ENCODE data around the gene LRP6.

LRP6 gene

GRCh38 chr12:12200363-12200762 lies 66.5 kb downstream of the LRP6 start:
- TF ChIP-seq, protein P1, sequence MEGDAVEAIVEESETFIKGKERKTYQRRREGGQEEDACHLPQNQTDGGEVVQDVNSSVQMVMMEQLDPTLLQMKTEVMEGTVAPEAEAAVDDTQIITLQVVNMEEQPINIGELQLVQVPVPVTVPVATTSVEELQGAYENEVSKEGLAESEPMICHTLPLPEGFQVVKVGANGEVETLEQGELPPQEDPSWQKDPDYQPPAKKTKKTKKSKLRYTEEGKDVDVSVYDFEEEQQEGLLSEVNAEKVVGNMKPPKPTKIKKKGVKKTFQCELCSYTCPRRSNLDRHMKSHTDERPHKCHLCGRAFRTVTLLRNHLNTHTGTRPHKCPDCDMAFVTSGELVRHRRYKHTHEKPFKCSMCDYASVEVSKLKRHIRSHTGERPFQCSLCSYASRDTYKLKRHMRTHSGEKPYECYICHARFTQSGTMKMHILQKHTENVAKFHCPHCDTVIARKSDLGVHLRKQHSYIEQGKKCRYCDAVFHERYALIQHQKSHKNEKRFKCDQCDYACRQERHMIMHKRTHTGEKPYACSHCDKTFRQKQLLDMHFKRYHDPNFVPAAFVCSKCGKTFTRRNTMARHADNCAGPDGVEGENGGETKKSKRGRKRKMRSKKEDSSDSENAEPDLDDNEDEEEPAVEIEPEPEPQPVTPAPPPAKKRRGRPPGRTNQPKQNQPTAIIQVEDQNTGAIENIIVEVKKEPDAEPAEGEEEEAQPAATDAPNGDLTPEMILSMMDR (IDR thresholded peaks at IDR 0.05; ENCODE audit: low read depth, low read length, poor library complexity, severe bottlenecking): no peak
- TF ChIP-seq EZH2phosphoT487 (IDR thresholded peaks at IDR 0.05; ENCODE audit: borderline replicate concordance, low read length): no peak
- H3K27me3 ChIP-seq (ENCODE audit: control insufficient read depth, low read length): no peaks in the 10 kb centered on the region
- H3F3A ChIP-seq (ENCODE audit: control insufficient read depth, insufficient read depth): no peaks in the 10 kb centered on the region
- H3K9me2 ChIP-seq (replicated peaks; ENCODE audit: control insufficient read depth, low read length): no peaks in the 10 kb centered on the region
- no peak overlapping the region for H3K4me3 ChIP-seq (ENCODE audit: low read length)
- H3K79me2 ChIP-seq (ENCODE audit: control insufficient read depth, low read length): peaks cover 2% of the 10 kb centered on the region; the same call in 1 of the 2 replicates
- H3K4me1 ChIP-seq (ENCODE audit: control insufficient read depth, low read length): no peaks in the 10 kb centered on the region
- H3K27ac ChIP-seq (ENCODE audit: low read depth, low read length): no peak overlapping the region
- H3K9me3 ChIP-seq (ENCODE audit: control insufficient read depth, insufficient read depth, low read length): peaks cover 3% of the 10 kb centered on the region; the same call in 1 of the 2 replicates
- H3K36me3 ChIP-seq (ENCODE audit: control insufficient read depth, low read length): peaks cover 23% of the 10 kb centered on the region
- no peak overlapping the region for H3K4me2 ChIP-seq (ENCODE audit: low read length)
- H4K20me1 ChIP-seq (ENCODE audit: control insufficient read depth, insufficient read depth, low read depth, low read length): no peaks in the 10 kb centered on the region

- Histone ChIP-seq H3K27ac (ENCODE audit: low read depth, low read length) (no peak overlapping the region), H3K9me3 (ENCODE audit: control insufficient read depth, insufficient read depth, low read length) (peaks cover 3% of the 10 kb centered on the region; the same call in 1 of the 2 replicates), H3K27me3 (ENCODE audit: control insufficient read depth, low read length) (no peaks in the 10 kb centered on the region), H3K4me3 (ENCODE audit: low read length) (no peak overlapping the region), H3K79me2 (ENCODE audit: control insufficient read depth, low read length) (no peaks in the 10 kb centered on the region), H3K36me3 (ENCODE audit: control insufficient read depth, low read length) (peaks cover 23% of the 10 kb centered on the region), H3F3A (ENCODE audit: control insufficient read depth, insufficient read depth) (no peaks in the 10 kb centered on the region), H3K4me1 (ENCODE audit: control insufficient read depth, low read length) (no peaks in the 10 kb centered on the region), H4K20me1 (ENCODE audit: control insufficient read depth, insufficient read depth, low read depth, low read length) (no peaks in the 10 kb centered on the region), H3K4me2 (ENCODE audit: low read length) (no peak overlapping the region), H3K9me2 (replicated peaks; ENCODE audit: control insufficient read depth, low read length) (no peaks in the 10 kb centered on the region)
- TF ChIP-seq, protein P1 (IDR thresholded peaks at IDR 0.05; ENCODE audit: low read depth, low read length, poor library complexity, severe bottlenecking): no peak
- no peak for TF ChIP-seq EZH2phosphoT487 (IDR thresholded peaks at IDR 0.05; ENCODE audit: borderline replicate concordance, low read length)
These were observed 68.7 kb downstream of the LRP6 start for GRCh38 chr12:12198124-12198523.

DNA sequence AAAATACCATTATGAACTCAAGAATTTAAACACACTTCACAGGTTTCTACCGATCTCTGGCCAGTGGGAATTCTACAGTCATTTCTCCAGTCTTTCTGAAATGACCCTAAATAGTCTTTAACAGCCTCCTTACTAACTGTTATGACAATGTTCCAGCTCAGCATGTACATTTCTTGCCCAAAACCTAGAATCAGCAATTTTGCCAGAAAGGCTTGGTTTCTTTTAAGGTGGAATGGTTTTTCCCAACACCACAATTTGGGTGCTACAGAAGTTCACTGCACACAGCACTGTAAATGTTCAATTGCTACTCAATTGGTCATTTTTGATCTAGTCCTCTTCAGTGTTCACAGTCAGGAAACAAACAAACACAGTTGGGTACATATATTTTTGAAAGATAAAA lies 69.7 kb downstream of the LRP6 start:
- Histone ChIP-seq H3K9me3 (ENCODE audit: control insufficient read depth, insufficient read depth, low read length) (peaks cover 3% of the 10 kb centered on the region; the same call in 1 of the 2 replicates), H3K36me3 (ENCODE audit: control insufficient read depth, low read length) (peaks cover 19% of the 10 kb centered on the region)

More for the DNA sequence above, 69.7 kb downstream of the LRP6 start:
- Histone ChIP-seq H3F3A (ENCODE audit: control insufficient read depth, insufficient read depth) (no peaks in the 10 kb centered on the region), H3K9me2 (replicated peaks; ENCODE audit: control insufficient read depth, low read length) (no peaks in the 10 kb centered on the region), H3K4me1 (ENCODE audit: control insufficient read depth, low read length) (no peaks in the 10 kb centered on the region), H3K79me2 (ENCODE audit: control insufficient read depth, low read length) (no peaks in the 10 kb centered on the region), H3K27ac (ENCODE audit: low read depth, low read length) (no peak overlapping the region), H3K4me3 (ENCODE audit: low read length) (no peak overlapping the region), H3K4me2 (ENCODE audit: low read length) (no peak overlapping the region), H3K27me3 (ENCODE audit: control insufficient read depth, low read length) (no peaks in the 10 kb centered on the region), H4K20me1 (ENCODE audit: control insufficient read depth, insufficient read depth, low read depth, low read length) (no peaks in the 10 kb centered on the region)
- no peak for TF ChIP-seq EZH2phosphoT487 (IDR thresholded peaks at IDR 0.05; ENCODE audit: borderline replicate concordance, low read length)
- TF ChIP-seq, protein P1 (IDR thresholded peaks at IDR 0.05; ENCODE audit: low read depth, low read length, poor library complexity, severe bottlenecking): no peak
